ENCODE data around the gene PRKD2. TPM values are rescaled to one million over a fixed set of nuclear protein-coding genes. Genes with fewer than 3 reads are reported as not detected.
"Not testable (repeated sequence)": the region's sequence is repeated elsewhere in the genome, so short reads cannot be mapped to it uniquely, and the experiment has no call there.

The PRKD2 gene
- total RNA-seq = 100 to 1,000 TPM; 112 to 122 TPM
- total RNA-seq = 62.7 to 98.2 reads per million in 2 donors

GRCh38 chr19:46717034-46717715 lies at the start of gene PRKD2:
PRKD2 (minus strand) TSS chr19:46717114; CDS start chr19:46716370, 744 bp downstream.
- no peaks in the 10 kb centered on the region for H3K9me3 ChIP-seq (ENCODE audit: control insufficient read depth, low read length, poor library complexity, severe bottlenecking)
- H3K27ac Mint-ChIP-seq = peak within 1 kb of the TSS; percentile 94
- peaks cover 52% of the 10 kb centered on the region for H3K4me1 Mint-ChIP-seq
- peak within 1 kb of the TSS; percentile 97 for H3K4me3 Mint-ChIP-seq
- H3K36me3 Mint-ChIP-seq (ENCODE audit: low read depth) = peaks cover 2% of the 10 kb centered on the region
- no peaks in the 10 kb centered on the region for H3K27me3 Mint-ChIP-seq
- DNase-seq (peak; percentile 73 to 81 (median 80)), ATAC-seq (peak; percentile 57)

GRCh38 chr19:46764817-46765291 lies 47.9 kb upstream of the PRKD2 start:
- H3K4me1 Mint-ChIP-seq = peaks cover 3% of the 10 kb centered on the region
- no peaks in the 10 kb centered on the region for H3K27me3 Mint-ChIP-seq
- ATAC-seq (no peak), DNase-seq (no peak)
- H3K36me3 Mint-ChIP-seq (ENCODE audit: low read depth) = no peaks in the 10 kb centered on the region
- no peak overlapping the region for H3K4me3 Mint-ChIP-seq
- no peak overlapping the region for H3K27ac Mint-ChIP-seq
- no peaks in the 10 kb centered on the region for H3K9me3 ChIP-seq (ENCODE audit: control insufficient read depth, low read length, poor library complexity, severe bottlenecking)

- Mint-ChIP-seq H3K4me3 (no peak overlapping the region), H3K4me1 (peaks cover 6% of the 10 kb centered on the region), H3K27me3 (no peaks in the 10 kb centered on the region), H3K27ac (no peak overlapping the region), H3K36me3 (ENCODE audit: low read depth) (no peaks in the 10 kb centered on the region)
- ATAC-seq (no peak), DNase-seq (no peak)
- no peaks in the 10 kb centered on the region for H3K9me3 ChIP-seq (ENCODE audit: control insufficient read depth, low read length, poor library complexity, severe bottlenecking)
Measured at GRCh38 chr19:46762245-46762890, 45.5 kb upstream of the PRKD2 start.

- H3K27me3 Mint-ChIP-seq = no peaks in the 10 kb centered on the region
- no peak for ATAC-seq
- no peak for DNase-seq
Measured at GRCh38 chr19:46761418-46761831, 44.5 kb upstream of the PRKD2 start.

GRCh38 chr19:46760897-46761296 lies 44.0 kb upstream of the PRKD2 start:
- not testable (repeated sequence) for H3K9me3 ChIP-seq (ENCODE audit: control insufficient read depth, low read length, poor library complexity, severe bottlenecking); DNase-seq; H3K36me3 Mint-ChIP-seq (ENCODE audit: low read depth); ATAC-seq; H3K27me3 Mint-ChIP-seq; H3K27ac Mint-ChIP-seq; H3K4me3 Mint-ChIP-seq; H3K4me1 Mint-ChIP-seq

More at GRCh38 chr19:46761418-46761831, 44.5 kb upstream of the PRKD2 start:
- no peaks in the 10 kb centered on the region for H3K36me3 Mint-ChIP-seq (ENCODE audit: low read depth)
- H3K27ac Mint-ChIP-seq = no peak overlapping the region
- H3K4me3 Mint-ChIP-seq = no peak overlapping the region
- no peaks in the 10 kb centered on the region for H3K9me3 ChIP-seq (ENCODE audit: control insufficient read depth, low read length, poor library complexity, severe bottlenecking)
- H3K4me1 Mint-ChIP-seq = peaks cover 5% of the 10 kb centered on the region

- no peak overlapping the region for H3K4me3 Mint-ChIP-seq
- DNase-seq = no peak
- no peak for ATAC-seq
Measured at GRCh38 chr19:46760363-46760762, 43.4 kb upstream of the PRKD2 start.

GRCh38 chr19:46759817-46760333 lies 43.0 kb upstream of the PRKD2 start:
- Mint-ChIP-seq H3K27me3 (no peaks in the 10 kb centered on the region), H3K4me1 (peaks cover 5% of the 10 kb centered on the region), H3K27ac (no peak overlapping the region), H3K4me3 (no peak overlapping the region), H3K36me3 (ENCODE audit: low read depth) (no peaks in the 10 kb centered on the region)
- DNase-seq (no peak), ATAC-seq (no peak)
- no peaks in the 10 kb centered on the region for H3K9me3 ChIP-seq (ENCODE audit: control insufficient read depth, low read length, poor library complexity, severe bottlenecking)

More at GRCh38 chr19:46760363-46760762, 43.4 kb upstream of the PRKD2 start:
- Mint-ChIP-seq H3K4me1 (peaks cover 5% of the 10 kb centered on the region), H3K27me3 (no peaks in the 10 kb centered on the region), H3K36me3 (ENCODE audit: low read depth) (no peaks in the 10 kb centered on the region), H3K27ac (no peak overlapping the region)
- no peaks in the 10 kb centered on the region for H3K9me3 ChIP-seq (ENCODE audit: control insufficient read depth, low read length, poor library complexity, severe bottlenecking)

- Mint-ChIP-seq H3K27ac (no peak overlapping the region), H3K36me3 (ENCODE audit: low read depth) (no peaks in the 10 kb centered on the region), H3K27me3 (no peaks in the 10 kb centered on the region), H3K4me3 (no peak overlapping the region), H3K4me1 (peaks cover 5% of the 10 kb centered on the region)
- no peaks in the 10 kb centered on the region for H3K9me3 ChIP-seq (ENCODE audit: control insufficient read depth, low read length, poor library complexity, severe bottlenecking)
- ATAC-seq (no peak), DNase-seq (no peak)
Measured at GRCh38 chr19:46759206-46759605, 42.3 kb upstream of the PRKD2 start.

- H3K4me3 Mint-ChIP-seq = no peak overlapping the region
- no peak for ATAC-seq
- H3K36me3 Mint-ChIP-seq (ENCODE audit: low read depth) = peaks cover 2% of the 10 kb centered on the region
- peaks cover 16% of the 10 kb centered on the region for H3K4me1 Mint-ChIP-seq
- DNase-seq = no peak
- no peaks in the 10 kb centered on the region for H3K9me3 ChIP-seq (ENCODE audit: control insufficient read depth, low read length, poor library complexity, severe bottlenecking)
- no peak overlapping the region for H3K27ac Mint-ChIP-seq
- no peaks in the 10 kb centered on the region for H3K27me3 Mint-ChIP-seq
Measured at GRCh38 chr19:46756544-46756888, 39.6 kb upstream of the PRKD2 start.

GRCh38 chr19:46755853-46756543 lies 39.1 kb upstream of the PRKD2 start:
- Mint-ChIP-seq H3K36me3 (ENCODE audit: low read depth) (peaks cover 2% of the 10 kb centered on the region), H3K27me3 (no peaks in the 10 kb centered on the region), H3K27ac (no peak overlapping the region), H3K4me3 (no peak overlapping the region), H3K4me1 (peaks cover 16% of the 10 kb centered on the region)
- ATAC-seq = no peak
- no peak for DNase-seq
- H3K9me3 ChIP-seq (ENCODE audit: control insufficient read depth, low read length, poor library complexity, severe bottlenecking) = no peaks in the 10 kb centered on the region

- Mint-ChIP-seq H3K4me1 (peaks cover 18% of the 10 kb centered on the region), H3K36me3 (ENCODE audit: low read depth) (peaks cover 2% of the 10 kb centered on the region), H3K27ac (no peak overlapping the region)
Measured at GRCh38 chr19:46755077-46755852, 38.4 kb upstream of the PRKD2 start.

GRCh38 chr19:46753420-46754155 lies 36.7 kb upstream of the PRKD2 start:
- Mint-ChIP-seq H3K36me3 (ENCODE audit: low read depth) (peaks cover 2% of the 10 kb centered on the region), H3K27ac (no peak overlapping the region), H3K27me3 (no peaks in the 10 kb centered on the region), H3K4me3 (no peak overlapping the region), H3K4me1 (peaks cover 22% of the 10 kb centered on the region)
- H3K9me3 ChIP-seq (ENCODE audit: control insufficient read depth, low read length, poor library complexity, severe bottlenecking) = no peaks in the 10 kb centered on the region
- DNase-seq = peak; percentile 35 to 63 (median 45)
- ATAC-seq = peak; percentile 91

More at GRCh38 chr19:46755077-46755852, 38.4 kb upstream of the PRKD2 start:
- ATAC-seq (no peak), DNase-seq (no peak)
- no peaks in the 10 kb centered on the region for H3K9me3 ChIP-seq (ENCODE audit: control insufficient read depth, low read length, poor library complexity, severe bottlenecking)
- Mint-ChIP-seq H3K4me3 (no peak overlapping the region), H3K27me3 (no peaks in the 10 kb centered on the region)

All from T-helper 17 cell (primary cell).